ENCODE measurements around the gene GNB1. TPM values are rescaled to one million over a fixed set of nuclear protein-coding genes. Genes with fewer than 3 reads are reported as not detected.

The GNB1 gene
- polyA plus RNA-seq, 3 donors, result 41.9 to 357 (median 111) TPM

GRCh38 chr1:1796466-1796865, 94.4 kb downstream of the GNB1 start:
- Histone ChIP-seq H4K20me1 (ENCODE audit: insufficient read depth, low read length) (peaks cover 100% of the 10 kb centered on the region), H3K4me3 (replicated peaks in 1 of 3; ENCODE audit: low read depth in 2 of 3, low read length in 3 of 3) (no peak overlapping the region), H3K4me2 (replicated peaks; ENCODE audit: extremely low read depth, low read length, poor library complexity, severe bottlenecking) (no peak overlapping the region), H3K27me3 (ENCODE audit: control insufficient read depth in 2 of 2, insufficient read depth in 2 of 2, low read length in 2 of 2) (no peaks in the 10 kb centered on the region), H3K4me1 (ENCODE audit: control insufficient read depth in 1 of 2, insufficient read depth in 2 of 2, low read length in 2 of 2) (peaks cover 0 to 7% of the 10 kb centered on the region in 2 donors), H3K9ac (ENCODE audit: insufficient read depth, low read length, poor library complexity, severe bottlenecking) (no peak overlapping the region), H3K36me3 (replicated peaks in 1 of 2; ENCODE audit: control insufficient read depth in 1 of 2, insufficient read depth in 2 of 2, low read length in 2 of 2) (peaks cover 69 to 98% of the 10 kb centered on the region in 2 donors), H2AFZ (ENCODE audit: insufficient read depth, low read depth, low read length, poor library complexity, severe bottlenecking) (no peak overlapping the region), H3K9me3 (replicated peaks in 1 of 2; ENCODE audit: control insufficient read depth in 1 of 2, insufficient read depth in 1 of 2, low read length in 2 of 2) (no peaks in the 10 kb centered on the region), H3K79me2 (ENCODE audit: insufficient read depth, low read length) (peaks cover 96% of the 10 kb centered on the region), H3K27ac (ENCODE audit: low read depth in 1 of 2, low read length in 2 of 2) (peak overlapping the region in 1 of 2 donors; percentile 53)
- intact Hi-C loops (cut with micrococcal nuclease), result no loop called here
- Mint-ChIP-seq H3K4me1 (peaks cover 7% of the 10 kb centered on the region), H3K27me3 (ENCODE audit: low read depth in 3 of 3) (peaks cover 0 to 2% (median 0%) of the 10 kb centered on the region in 3 donors), H3K9me3 (no peaks in the 10 kb centered on the region), H3K36me3 (peaks cover 62 to 92% of the 10 kb centered on the region in 2 donors), H3K4me3 (peak overlapping the region in 1 of 2 donors; percentile 24), H3K27ac (peak overlapping the region in 5 of 7 donors; percentile 10 to 78 (median 70))
- peak; percentile 51 for TF ChIP-seq CTCF (IDR thresholded peaks at IDR 0.05)
- DNase-seq, result no peak
- WGBS (ENCODE audit: insufficient coverage), result 91% methylated on average over 3 of the region's 5 CpGs

GRCh38 chr1:1794999-1795398, 95.9 kb downstream of the GNB1 start:
- H3K27ac Mint-ChIP-seq, result peak overlapping the region; percentile 7 to 69 (median 42)
- H3K4me1 ChIP-seq (ENCODE audit: control insufficient read depth in 1 of 2, insufficient read depth in 2 of 2, low read length in 2 of 2), result peaks cover 0 to 7% of the 10 kb centered on the region in 2 donors
- H3K9me3 Mint-ChIP-seq, result no peaks in the 10 kb centered on the region
- peaks cover 8% of the 10 kb centered on the region for H3K4me1 Mint-ChIP-seq
- H3K4me3 Mint-ChIP-seq, result no peak overlapping the region
- H3K27ac ChIP-seq (ENCODE audit: low read depth in 1 of 2, low read length in 2 of 2), result peak overlapping the region in 1 of 2 donors; percentile 53
- no peaks in the 10 kb centered on the region for H3K9me3 ChIP-seq (replicated peaks in 1 of 2; ENCODE audit: control insufficient read depth in 1 of 2, insufficient read depth in 1 of 2, low read length in 2 of 2)
- TF ChIP-seq CTCF (IDR thresholded peaks at IDR 0.05), result no peak
- 95% methylated on average over 6 of the region's 10 CpGs for WGBS (ENCODE audit: insufficient coverage)
- H3K36me3 Mint-ChIP-seq, result peaks cover 66 to 94% of the 10 kb centered on the region in 2 donors
- peaks cover 0 to 2% (median 0%) of the 10 kb centered on the region in 3 donors for H3K27me3 Mint-ChIP-seq (ENCODE audit: low read depth in 3 of 3)
- DNase-seq, result no peak
- H2AFZ ChIP-seq (ENCODE audit: insufficient read depth, low read depth, low read length, poor library complexity, severe bottlenecking), result no peak overlapping the region
- no peak overlapping the region for H3K4me3 ChIP-seq (replicated peaks in 1 of 3; ENCODE audit: low read depth in 2 of 3, low read length in 3 of 3)
- peaks cover 72 to 98% of the 10 kb centered on the region in 2 donors for H3K36me3 ChIP-seq (replicated peaks in 1 of 2; ENCODE audit: control insufficient read depth in 1 of 2, insufficient read depth in 2 of 2, low read length in 2 of 2)
- intact Hi-C loops (cut with micrococcal nuclease), result no loop called here
- no peak overlapping the region for H3K9ac ChIP-seq (ENCODE audit: insufficient read depth, low read length, poor library complexity, severe bottlenecking)
- peaks cover 100% of the 10 kb centered on the region for H4K20me1 ChIP-seq (ENCODE audit: insufficient read depth, low read length)
- no peak overlapping the region for H3K4me2 ChIP-seq (replicated peaks; ENCODE audit: extremely low read depth, low read length, poor library complexity, severe bottlenecking)
- peaks cover 93% of the 10 kb centered on the region for H3K79me2 ChIP-seq (ENCODE audit: insufficient read depth, low read length)
- no peaks in the 10 kb centered on the region for H3K27me3 ChIP-seq (ENCODE audit: control insufficient read depth in 2 of 2, insufficient read depth in 2 of 2, low read length in 2 of 2)
